Chondrocyte (in vitro differentiated cells): ENCODE results near the gene ZNF837. TPM values are rescaled to one million over a fixed set of nuclear protein-coding genes. Genes with fewer than 3 reads are reported as not detected.

ENCODE experiments used
- DNase-seq: peaks from one replicate; pipeline ENCODE4 v3.0.0; 2021; ENCODE audit warnings: mixed read lengths, low spot score
- H3K27ac Mint-ChIP-seq: one replicate; pipeline ENCODE4 v1.8.0; 2021; ENCODE audit warnings: mild to moderate bottlenecking, moderate library complexity, mixed read lengths; ENCODE audit not compliant: unreplicated experiment
- H3K27me3 Mint-ChIP-seq: 2 replicates; pipeline ENCODE4 v1.8.0; 2021; ENCODE audit warnings: low read depth, mixed read lengths
- H3K36me3 Mint-ChIP-seq: 2 replicates; pipeline ENCODE4 v1.8.0; 2021; ENCODE audit warnings: low read depth, mixed read lengths
- H3K4me1 Mint-ChIP-seq: 2 replicates; pipeline ENCODE4 v1.8.0; 2021; ENCODE audit warnings: low read depth, mild to moderate bottlenecking, mixed read lengths
- H3K4me3 Mint-ChIP-seq: one replicate; pipeline ENCODE4 v1.8.0; 2021; ENCODE audit warnings: mild to moderate bottlenecking, moderate library complexity, mixed read lengths; ENCODE audit not compliant: unreplicated experiment
- H3K9me3 Mint-ChIP-seq: 2 replicates; pipeline ENCODE4 v1.8.0; 2021; ENCODE audit warnings: low read depth, mixed read lengths
- CTCF ChIP-seq: fragments of 200-600 bp; sonication (generic); IDR thresholded peaks from 2 replicates; pipeline ENCODE4 v1.5.0; 2021; ENCODE audit warnings: antibody characterized with exemption, mild to moderate bottlenecking, moderate library complexity
- long read RNA-seq: library from polyadenylated mRNA; stranded (forward); transcript quantifications from one replicate; pipeline ENCODE4 v2.0.0, GENCODE V29; 2021
- total RNA-seq: library from RNA; stranded (reverse); gene quantifications from 3 replicates; pipeline ENCODE4 v1.2.1, GENCODE V29; 2021

ZNF837 gene
- 2.0 to 3.5 TPM (median 2.5 TPM) in 3 replicates for total RNA-seq
- long read RNA-seq, partial matches to known transcripts: 0 of 7 reads
- long read RNA-seq, other reads (novel, unspliced or antisense): 0 of 7 reads

- Mint-ChIP-seq H3K4me1 (peaks cover 28% of the 10 kb centered on the region), H3K36me3 (no peaks in the 10 kb centered on the region), H3K27me3 (no peaks in the 10 kb centered on the region), H3K4me3 (peak within 1 kb of the TSS; percentile 90), H3K9me3 (no peaks in the 10 kb centered on the region), H3K27ac (peak within 1 kb of the TSS; percentile 96)
- peak; percentile 17 for TF ChIP-seq CTCF
- peak; percentile 99 for DNase-seq
These were observed at the start of gene ZNF837 for GRCh38 chr19:58380662-58381459. Gene ZNF837 (minus strand): TSS chr19:58381030. CDS start chr19:58369332, 11,698 bp downstream.

DNA sequence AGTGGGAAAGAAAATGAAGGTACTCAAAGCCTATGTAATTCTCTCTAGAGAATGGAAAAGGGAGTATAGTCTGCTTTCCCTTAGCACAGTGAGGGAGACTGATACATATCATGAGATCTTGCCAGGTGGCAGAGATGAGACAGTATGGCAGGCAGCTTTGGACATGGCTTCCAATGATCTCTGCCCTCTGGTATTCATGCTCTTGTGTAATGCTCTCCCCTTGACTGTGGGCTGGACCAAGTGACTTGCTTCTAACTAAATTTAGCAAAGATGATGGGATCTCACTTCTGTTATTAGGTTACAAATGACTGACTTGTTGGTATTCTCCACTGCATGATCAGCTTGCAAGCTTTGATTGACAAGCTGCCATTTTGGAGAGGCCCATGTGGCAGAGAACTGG is 48.9 kb upstream of the ZNF837 start:
- Mint-ChIP-seq H3K4me3 (no peak overlapping the region), H3K4me1 (no peaks in the 10 kb centered on the region), H3K9me3 (peaks cover 61% of the 10 kb centered on the region), H3K27ac (no peak overlapping the region), H3K36me3 (peaks cover 35% of the 10 kb centered on the region), H3K27me3 (no peaks in the 10 kb centered on the region)
- TF ChIP-seq CTCF: no peak
- no peak for DNase-seq

DNA sequence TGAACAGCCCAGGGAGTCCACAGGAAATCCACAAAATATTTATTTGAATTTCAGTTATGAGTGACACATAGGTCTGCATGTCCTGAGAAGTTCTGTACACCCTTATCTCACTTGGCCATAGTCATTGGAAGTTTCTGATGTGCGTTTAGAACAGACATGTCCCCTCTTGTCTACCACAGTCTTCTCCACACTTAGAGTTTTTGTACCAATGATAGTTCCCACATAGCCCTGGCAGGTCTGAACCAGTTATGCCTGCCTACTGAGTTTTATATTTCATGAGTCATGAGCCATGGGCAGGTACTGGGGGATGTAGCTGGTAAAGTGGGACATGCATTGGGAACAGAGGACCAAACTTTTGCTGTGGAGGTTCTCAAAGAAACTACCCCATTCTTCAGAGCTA is 47.8 kb upstream of the ZNF837 start:
- Mint-ChIP-seq H3K9me3 (peaks cover 54% of the 10 kb centered on the region), H3K4me3 (no peak overlapping the region)

GRCh38 chr19:58417071-58417470 is 36.2 kb upstream of the ZNF837 start:
- Mint-ChIP-seq H3K9me3 (no peaks in the 10 kb centered on the region), H3K4me1 (peaks cover 10% of the 10 kb centered on the region), H3K4me3 (no peak overlapping the region), H3K27me3 (no peaks in the 10 kb centered on the region), H3K36me3 (peaks cover 31% of the 10 kb centered on the region), H3K27ac (no peak overlapping the region)
- no peak for TF ChIP-seq CTCF
- DNase-seq: no peak

More for the DNA sequence above, 47.8 kb upstream of the ZNF837 start:
- TF ChIP-seq CTCF: no peak
- Mint-ChIP-seq H3K36me3 (peaks cover 26% of the 10 kb centered on the region), H3K27ac (no peak overlapping the region), H3K27me3 (no peaks in the 10 kb centered on the region), H3K4me1 (no peaks in the 10 kb centered on the region)
- DNase-seq: no peak

- Mint-ChIP-seq H3K4me3 (no peak overlapping the region), H3K27ac (no peak overlapping the region), H3K36me3 (peaks cover 31% of the 10 kb centered on the region), H3K4me1 (peaks cover 10% of the 10 kb centered on the region), H3K27me3 (no peaks in the 10 kb centered on the region), H3K9me3 (no peaks in the 10 kb centered on the region)
- DNase-seq: no peak
- no peak for TF ChIP-seq CTCF
These were observed 35.8 kb upstream of the ZNF837 start for GRCh38 chr19:58416604-58417003.
